GM18508 (cell line): ENCODE results near the gene KRTAP29-1.
"Not testable (repeated sequence)": the region's sequence is repeated elsewhere in the genome, so short reads cannot be mapped to it uniquely, and the experiment has no call there.

Experiments used
- ATAC-seq: cut with Tn5 transposase; IDR thresholded peaks from one replicate; pipeline ENCODE4 v1.9.1; 2021; ENCODE audit warnings: moderate number of reproducible peaks; ENCODE audit not compliant: insufficient read depth, unreplicated experiment

Gene KRTAP29-1

DNA sequence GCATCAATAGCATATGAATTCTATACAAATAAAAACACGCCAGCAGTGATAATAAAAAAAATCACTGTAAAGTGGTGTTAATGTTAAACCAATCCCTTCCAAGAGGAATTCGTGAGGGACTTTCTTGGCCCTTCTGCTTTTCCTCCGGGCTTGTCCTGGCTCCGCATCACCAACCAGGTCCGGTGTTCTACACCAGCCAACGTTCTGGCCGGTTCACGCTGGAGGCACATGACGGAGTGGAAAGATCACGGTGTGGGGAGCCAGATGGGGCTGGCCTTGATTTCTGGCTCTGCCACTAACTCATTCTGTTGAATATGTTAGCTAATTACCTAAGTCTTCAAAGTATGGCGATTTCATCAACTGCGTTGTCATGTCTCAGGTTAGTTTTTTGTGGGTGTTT is 1.4 kb upstream of the KRTAP29-1 start:
- no peak for ATAC-seq

DNA sequence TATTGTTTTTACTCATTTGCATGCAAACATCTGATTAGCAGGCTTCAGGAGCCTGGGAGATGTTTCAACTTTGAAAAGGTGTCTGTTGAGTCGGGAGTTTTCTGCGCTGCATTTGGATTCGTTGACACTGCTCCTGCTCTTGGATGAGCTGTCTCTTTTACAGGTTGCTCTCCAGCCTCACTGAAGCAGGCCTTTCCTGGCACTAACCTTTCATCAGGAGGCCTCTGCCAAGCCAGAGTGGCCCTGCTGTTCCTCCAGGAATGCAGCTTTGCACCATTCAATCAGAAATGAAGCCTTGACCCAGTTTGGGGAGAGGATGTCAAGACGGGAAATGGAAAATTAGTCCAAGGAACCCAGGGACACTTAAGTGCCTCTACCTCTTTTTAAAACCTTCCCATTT is 330 bp upstream of the KRTAP29-1 start:
- ATAC-seq, result no peak

DNA sequence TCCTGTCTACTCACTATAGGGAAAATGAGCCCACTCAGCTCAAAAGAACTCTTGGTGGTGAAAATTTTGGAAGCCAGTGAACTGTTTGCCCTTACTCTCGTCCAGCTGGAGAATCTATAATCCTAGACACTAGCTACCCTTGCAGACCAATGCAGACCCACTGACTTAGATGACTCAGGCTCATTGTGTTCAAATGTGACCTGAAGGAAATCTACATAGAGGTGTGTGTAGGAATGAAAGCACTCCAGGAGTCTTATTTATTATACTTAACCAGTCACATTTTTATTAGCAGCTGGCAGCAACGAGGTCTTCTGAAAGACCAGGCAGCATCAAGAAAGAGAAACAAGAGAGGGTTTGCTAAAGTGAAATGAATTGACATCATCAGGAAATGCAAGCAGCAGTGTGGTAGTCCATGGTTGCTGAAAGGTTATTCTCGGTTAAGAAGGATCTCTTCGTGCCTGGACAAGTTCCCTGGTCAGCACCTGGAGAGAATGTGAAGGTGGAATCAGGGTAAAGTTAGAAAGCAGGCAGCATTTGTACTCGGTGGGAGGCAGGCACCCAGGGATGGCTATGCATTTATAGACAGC is 1.4 kb downstream of the KRTAP29-1 start:
- ATAC-seq, result no peak

DNA sequence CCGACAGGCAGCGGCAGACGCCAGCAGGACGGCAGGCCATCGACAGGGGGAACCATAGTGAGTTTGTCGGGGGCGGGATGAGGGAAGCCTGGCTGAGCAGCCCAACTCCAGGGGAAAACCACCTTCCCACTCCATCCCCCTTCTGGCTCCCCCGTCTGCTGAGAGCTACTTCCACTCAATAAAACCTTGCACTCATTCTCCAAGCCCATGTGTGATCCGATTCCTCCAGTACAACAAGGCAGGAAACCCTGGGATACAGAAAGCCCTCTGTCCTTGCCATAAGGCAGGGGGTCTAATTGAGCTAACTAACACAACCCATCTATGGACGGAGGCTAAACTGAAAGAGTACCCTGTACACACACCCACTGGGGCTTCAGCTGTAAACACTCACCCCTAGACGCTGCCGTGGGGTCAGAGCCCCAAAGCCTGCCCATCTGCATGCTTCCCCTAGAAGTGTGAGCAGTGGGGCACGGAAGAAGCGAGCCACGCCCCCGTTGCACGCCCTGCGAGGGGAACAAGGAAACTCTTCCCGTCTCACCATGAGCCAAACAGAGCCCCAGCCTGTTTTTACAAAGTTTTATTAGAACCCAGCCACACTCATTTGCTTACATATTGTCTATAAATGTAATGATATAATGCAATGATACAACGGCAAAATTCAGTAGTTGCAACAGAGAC is 4.1 kb downstream of the KRTAP29-1 start:
- no peak for ATAC-seq

DNA sequence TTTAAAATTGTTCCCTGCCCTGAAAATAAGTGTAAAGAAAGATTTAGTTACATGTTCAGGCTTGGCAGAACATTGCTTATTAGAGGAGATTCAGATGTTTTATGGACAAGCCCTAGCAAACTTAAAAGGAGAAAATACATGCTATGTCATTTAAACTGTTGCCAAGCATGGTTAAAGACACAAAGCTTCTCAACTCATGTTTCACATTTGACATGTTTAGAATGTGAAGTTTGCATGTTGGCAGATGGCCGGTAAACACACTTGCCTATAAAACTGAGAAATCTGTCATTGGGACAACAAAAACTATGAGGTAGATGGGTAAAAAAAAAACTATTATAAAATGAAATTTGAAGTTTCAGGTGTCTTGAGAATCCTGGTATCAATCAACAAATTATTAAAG is 5.8 kb downstream of the KRTAP29-1 start:
- no peak for ATAC-seq

DNA sequence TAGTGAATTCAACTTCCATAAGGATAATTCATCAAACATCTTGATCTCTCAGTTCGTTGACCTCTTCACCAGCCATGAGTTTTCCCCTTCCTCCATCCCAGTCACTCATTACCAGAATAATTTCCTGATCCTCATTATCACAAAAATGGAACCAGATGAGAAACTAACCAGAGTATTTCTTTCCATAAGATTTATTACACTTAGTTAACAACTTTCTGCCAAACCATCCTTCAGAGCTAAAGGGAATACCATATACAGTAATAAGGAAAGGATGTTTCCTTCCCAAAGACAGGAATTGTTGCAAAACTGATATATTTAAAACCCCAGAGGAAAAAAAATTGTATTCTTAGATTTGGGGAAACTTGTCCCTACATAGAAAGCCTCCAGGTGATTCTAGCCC is 8.6 kb downstream of the KRTAP29-1 start:
- no peak for ATAC-seq

DNA sequence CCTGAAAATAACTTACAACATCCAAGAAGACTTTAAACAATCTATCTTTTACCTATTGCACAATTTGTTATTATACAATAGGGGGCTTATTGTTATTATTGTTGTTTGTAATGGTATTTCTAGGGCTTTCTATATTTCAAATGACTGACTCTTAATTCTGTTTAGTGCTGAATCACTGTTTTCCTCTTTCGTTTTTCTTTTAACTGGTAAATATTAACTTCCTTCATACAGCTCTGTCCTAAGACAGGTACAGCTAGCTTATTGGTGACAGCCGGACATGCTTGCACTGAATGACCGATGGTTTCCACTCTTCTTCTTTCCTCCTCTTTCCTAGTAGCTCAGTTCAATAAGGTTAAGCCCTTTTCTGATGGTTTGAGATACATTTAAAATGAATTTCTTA is 15.6 kb downstream of the KRTAP29-1 start:
- ATAC-seq, result no peak

DNA sequence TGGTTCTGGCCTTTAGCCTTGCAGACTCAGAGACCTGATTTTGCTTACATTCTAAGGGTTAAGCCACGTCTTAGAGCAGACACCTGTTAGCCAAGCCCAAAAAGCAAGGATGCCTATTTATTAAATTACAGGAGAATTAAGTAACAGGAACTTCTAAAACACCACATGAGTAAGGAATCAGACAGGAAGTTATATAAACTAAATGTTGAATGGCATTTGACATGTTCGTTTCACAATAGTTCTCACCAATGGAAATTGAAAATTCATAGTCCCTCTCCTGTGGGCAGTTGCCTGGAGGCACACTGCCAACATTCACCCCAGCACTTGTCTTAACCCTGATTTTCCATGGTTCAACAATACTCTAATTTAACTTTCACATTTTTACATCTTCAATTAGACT is 18.1 kb downstream of the KRTAP29-1 start:
- ATAC-seq, result no peak

DNA sequence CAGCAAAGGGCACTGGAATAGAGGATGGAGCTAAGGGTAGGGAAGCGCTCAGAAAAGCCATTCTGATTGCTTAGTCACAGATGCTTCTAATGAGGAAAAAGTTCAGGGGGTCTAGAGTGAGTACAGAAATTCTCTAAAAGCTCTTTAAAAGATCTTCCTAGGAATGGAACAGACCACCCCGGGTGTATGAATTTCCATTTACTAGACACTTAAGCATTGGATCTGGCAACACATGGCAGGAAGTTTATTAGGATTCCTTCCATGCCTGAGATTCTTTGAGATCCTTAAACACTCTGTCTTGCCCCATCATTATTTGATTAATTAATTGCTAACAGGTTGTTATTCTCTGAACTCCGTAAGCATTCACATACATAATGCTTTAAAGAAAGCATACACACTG is 18.6 kb downstream of the KRTAP29-1 start:
- no peak for ATAC-seq

DNA sequence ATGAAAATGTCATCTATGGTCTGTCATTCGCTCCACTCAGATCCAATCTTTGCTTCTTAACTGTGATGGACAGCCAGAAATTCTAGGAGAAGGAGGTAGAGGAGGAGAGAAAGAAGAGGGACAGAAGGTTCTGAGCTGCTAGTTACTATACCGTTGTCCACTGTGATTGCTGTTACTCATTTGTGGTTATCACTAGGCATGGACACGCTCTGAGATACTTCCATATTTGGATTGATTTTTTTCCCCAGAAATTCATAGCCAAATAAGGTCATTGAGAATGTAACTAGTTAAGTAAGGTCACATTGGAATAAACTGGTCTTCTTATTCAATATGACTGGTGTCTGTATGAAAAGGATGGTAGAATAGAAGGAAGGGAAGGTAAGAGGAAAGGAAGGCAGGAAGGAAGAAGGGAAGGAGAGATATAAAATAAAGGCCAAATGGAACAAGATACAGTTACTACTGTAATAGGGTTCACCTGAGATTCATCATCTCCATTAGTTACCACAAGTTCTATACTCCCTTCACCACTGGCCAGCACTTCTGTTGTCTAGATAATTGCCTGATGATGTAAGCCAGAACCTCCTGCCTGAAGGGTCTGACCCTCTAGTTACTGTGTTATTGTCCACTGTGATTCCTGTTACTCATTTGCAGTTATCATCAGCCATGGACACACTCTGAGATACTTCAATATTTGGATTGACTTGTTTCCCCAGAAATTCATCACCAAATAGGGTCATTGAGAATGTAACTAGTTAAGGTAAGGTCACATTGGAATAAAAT is 24.3 kb downstream of the KRTAP29-1 start:
- no peak for ATAC-seq

DNA sequence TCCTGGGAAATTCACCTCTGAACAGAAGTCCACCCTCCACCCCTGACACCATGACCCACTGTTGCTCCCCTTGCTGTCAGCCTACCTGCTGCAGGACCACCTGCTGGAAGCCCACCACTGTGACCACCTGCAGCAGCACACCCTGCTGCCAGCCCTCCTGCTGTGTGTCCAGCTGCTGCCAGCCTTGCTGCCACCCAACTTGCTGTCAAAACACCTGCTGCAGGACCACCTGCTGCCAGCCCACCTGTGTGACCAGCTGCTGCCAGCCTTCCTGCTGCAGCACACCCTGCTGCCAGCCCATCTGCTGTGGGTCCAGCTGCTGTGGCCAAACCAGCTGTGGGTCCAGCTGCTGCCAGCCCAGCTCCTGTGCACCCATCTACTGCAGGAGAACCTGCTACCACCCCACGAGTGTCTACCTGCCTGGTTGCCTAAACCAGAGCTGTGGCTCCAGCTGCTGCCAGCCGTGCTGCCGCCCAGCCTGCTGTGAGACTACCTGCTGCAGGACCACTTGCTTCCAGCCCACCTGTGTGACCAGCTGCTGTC is 26.9 kb downstream of the KRTAP29-1 start, which contains the start of gene KRTAP9-7:
Gene KRTAP9-7 (plus strand): TSS at position 51 of the 543 bp plus-strand sequence. CDS start 0 bp downstream, at position 51.
- not testable (repeated sequence) for ATAC-seq

DNA sequence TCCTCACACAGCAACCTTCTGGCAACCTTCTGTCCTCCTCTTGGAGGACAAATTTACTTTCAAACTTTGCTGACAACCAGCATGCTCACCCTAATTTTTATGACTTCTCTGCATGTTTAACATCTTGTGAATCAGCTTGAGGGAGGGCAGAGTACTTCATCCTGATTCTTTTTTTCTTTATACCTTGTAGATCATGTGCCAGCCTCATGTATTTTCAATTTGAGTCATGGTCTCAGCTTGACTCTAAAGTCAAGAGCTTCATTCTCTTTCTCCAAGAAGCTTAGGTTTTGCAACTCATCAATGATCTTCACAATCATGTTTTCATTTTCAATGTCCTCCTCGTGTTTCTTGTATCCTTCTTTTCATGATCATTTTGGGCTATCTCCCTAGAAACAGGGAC is 30.8 kb downstream of the KRTAP29-1 start:
- ATAC-seq, result no peak

DNA sequence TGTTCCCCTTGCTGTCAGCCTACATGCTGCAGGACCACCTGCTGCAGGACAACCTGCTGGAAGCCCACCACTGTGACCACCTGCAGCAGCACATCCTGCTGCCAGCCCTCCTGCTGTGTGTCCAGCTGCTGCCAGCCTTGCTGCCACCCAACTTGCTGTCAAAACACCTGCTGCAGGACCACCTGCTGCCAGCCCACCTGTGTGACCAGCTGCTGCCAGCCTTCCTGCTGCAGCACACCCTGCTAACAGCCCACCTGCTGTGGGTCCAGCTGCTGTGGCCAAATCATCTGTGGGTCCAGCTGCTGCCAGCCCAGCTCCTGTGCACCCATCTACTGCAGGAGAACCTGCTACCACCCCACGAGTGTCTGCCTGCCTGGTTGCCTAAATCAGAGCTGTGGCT is 31.3 kb downstream of the KRTAP29-1 start:
- ATAC-seq, result not testable (repeated sequence)

DNA sequence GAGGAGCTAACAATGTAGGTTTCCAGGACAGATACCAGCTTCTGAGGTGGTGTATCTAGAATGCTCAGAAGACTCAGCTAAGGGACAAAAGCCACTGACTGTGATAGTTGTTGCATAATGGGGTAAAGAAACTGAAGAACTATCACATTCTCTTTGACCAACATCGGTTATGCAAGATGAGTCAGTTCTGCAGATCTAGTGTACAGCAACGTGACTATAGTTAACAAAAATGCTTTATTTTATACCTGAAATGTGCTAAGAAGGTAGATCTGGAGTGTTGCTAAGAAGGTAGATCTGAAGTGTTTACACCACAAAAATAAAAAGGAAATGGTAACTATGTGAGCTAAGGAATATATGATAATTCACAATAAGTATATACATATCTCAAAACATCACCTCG is 34.9 kb downstream of the KRTAP29-1 start:
- ATAC-seq, result no peak

DNA sequence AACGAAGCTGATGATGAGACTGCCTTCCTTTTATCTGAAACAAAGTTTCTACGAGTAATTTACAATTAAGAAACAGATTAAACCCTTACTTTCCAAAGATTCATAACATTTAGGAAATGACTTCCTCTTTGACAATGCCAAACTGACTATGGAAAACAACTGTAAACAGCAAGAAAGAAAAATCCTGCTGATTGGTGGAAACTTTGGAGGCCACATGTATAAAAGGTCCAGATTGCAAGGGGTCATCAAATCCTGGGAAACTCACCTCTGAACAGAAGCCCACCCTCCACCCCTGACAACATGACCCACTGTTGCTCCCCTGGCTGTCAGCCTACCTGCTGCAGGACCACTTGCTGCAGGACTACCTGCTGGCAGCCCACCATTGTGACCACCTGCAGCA is 37.6 kb downstream of the KRTAP29-1 start, which contains the start of gene KRTAP9-6:
Gene KRTAP9-6 (plus strand): TSS at position 301 of the 400 bp plus-strand sequence. CDS start 0 bp downstream, at position 301.
- ATAC-seq, result no peak

DNA sequence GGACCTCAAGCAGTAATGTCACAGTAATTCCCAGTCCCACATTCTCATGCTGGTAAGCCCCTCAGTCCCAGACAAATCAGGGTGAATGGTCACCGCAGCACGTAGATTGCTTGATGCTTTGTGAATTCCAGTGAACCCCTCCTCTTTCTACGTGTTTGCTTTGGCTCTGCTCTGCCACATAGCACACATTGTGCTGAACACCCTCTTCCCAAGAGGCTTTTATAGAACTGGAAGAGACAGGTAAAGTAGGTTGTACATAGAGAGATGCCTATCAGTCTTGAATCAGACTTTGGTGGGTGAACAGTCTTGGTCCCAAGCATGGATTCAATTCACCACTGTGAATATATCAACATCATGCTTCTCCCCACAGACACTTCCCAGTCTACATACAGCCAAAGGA is 38.1 kb downstream of the KRTAP29-1 start:
- no peak for ATAC-seq

DNA sequence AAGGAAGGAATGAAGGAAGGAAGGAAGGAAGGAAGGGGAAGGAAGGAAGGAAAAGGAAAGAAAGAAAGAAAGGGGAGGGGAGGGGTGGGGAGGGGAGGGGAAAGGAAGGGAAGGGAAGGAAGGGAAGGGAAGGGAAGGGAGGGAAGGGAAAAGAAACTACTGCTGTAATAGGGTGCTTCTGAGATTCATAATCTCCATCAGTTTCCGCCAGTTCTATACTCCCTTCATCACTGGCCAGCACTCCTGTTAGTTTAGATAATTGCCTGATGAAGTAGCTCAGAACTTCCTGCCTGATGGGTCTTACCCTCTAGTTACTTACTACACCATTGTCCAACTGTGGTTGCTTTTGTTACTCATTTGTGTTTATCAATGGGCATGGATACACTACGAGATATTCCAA is 39.4 kb downstream of the KRTAP29-1 start:
- no peak for ATAC-seq

DNA sequence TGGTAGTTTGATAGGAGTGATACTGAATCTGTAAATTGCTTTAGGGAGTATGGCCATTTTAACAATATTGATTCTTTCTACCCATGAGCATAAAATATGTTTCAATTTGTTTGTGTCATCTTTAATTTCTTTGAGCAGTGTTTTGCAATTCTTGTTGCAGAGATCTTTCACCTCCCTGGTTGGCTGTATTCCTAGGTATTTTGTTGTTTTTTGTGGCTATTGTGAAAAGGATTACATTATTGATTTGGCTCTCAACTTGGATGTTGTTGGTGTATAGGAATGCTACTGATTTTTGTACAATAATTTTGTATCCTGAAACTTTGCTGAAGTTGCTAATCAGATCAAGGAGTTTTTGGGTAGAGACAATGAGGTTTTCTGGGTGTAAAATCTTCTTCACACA is 44.2 kb downstream of the KRTAP29-1 start:
- no peak for ATAC-seq

DNA sequence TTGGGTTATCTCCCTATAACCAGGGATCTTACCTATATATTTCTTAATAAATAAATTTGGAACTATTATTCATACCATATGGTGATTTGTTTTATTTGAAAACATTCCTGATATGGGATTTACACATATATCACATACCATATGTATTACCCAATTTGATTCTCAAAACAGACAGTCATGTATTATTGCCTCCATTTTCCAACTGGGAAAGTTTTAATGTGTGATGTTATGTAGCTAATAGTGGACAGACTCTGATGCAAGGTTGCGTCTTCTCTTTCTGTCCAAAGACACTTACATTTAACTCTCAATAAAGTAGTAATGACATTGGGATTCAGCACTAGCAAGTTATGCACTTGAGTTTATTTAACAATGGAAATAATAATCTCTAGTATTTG is 46.4 kb downstream of the KRTAP29-1 start:
- no peak for ATAC-seq

DNA sequence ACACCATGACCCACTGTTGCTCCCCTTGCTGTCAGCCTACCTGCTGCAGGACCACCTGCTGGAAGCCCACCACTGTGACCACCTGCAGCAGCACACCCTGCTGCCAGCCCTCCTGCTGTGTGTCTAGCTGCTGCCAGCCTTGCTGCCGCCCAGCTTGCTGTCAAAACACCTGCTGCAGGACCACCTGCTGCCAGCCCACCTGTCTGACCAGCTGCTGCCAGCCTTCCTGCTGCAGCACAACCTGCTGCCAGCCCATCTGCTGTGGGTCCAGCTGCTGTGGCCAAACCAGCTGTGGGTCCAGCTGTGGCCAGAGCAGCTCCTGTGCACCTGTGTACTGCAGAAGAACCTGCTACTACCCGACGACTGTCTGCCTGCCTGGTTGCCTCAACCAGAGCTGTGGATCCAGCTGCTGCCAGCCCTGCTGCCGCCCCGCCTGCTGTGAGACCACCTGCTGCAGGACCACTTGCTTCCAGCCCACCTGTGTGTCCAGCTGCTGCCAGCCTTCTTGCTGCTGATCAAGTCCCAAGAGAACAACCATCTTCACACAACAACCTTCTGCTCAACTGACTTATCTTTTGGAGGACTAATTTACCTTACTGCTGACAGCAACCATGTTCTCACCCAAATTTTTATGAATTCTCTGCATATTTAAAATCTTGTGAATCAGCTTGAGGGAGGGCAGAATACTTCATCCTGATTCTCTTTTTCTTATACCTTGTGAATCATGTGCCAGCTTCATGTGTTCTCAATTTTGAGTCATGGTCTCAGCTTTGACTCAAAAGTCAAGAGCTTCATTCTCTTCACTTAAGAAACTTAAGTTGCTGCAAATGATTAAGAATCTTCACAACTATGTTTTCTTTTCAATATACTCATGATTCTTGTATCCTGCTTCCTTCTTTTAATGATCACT is 47.0 kb downstream of the KRTAP29-1 start, which contains the start of gene KRTAP9-9:
Gene KRTAP9-9 (plus strand): TSS at position 4 of the 910 bp plus-strand sequence.
- not testable (repeated sequence) for ATAC-seq
